G401.6 (cell line): Measurements from ENCODE around the gene TLX2.
A peak's percentile ranks its signal among the peaks of the same experiment; 100 is the strongest.

Experiments
- FAIRE-seq: peaks from 2 replicates; lab custom pipeline; 2012; peaks lifted over from hg19 to GRCh38; lab: Jason Lieb, UNC

Gene TLX2

GRCh38 chr2:74511104-74511989 is 2.9 kb upstream of the TLX2 start:
- no peak for FAIRE-seq

- no peak for FAIRE-seq
Measured at GRCh38 chr2:74512744-74513604, 1.3 kb upstream of the TLX2 start.

GRCh38 chr2:74513605-74514367 is 464 bp upstream of the TLX2 start:
- no peak for FAIRE-seq

- FAIRE-seq = no peak
Measured at GRCh38 chr2:74515271-74515980, 1.2 kb downstream of the TLX2 start.

GRCh38 chr2:74515981-74516633 is 1.9 kb downstream of the TLX2 start:
- FAIRE-seq = no peak

- FAIRE-seq = no peak
Measured at GRCh38 chr2:74516650-74517049, 2.4 kb downstream of the TLX2 start.

- FAIRE-seq = no peak
Measured at GRCh38 chr2:74522516-74522915, 8.3 kb downstream of the TLX2 start.

- FAIRE-seq = no peak
Measured at GRCh38 chr2:74524005-74524404, 9.8 kb downstream of the TLX2 start.

- no peak for FAIRE-seq
Measured at GRCh38 chr2:74524955-74525716, 10.9 kb downstream of the TLX2 start.

GRCh38 chr2:74525717-74526648 is 11.7 kb downstream of the TLX2 start, which contains the start of gene DQX1:
TSS of gene DQX1 (minus strand) at chr2:74526231. CDS start at chr2:74525729, 502 bp downstream.
- peak; percentile 45 for FAIRE-seq

GRCh38 chr2:74526649-74527230 is 12.5 kb downstream of the TLX2 start:
- FAIRE-seq = no peak

- FAIRE-seq = no peak
Measured at GRCh38 chr2:74527741-74528140, 13.5 kb downstream of the TLX2 start.

GRCh38 chr2:74528600-74529356 is 14.5 kb downstream of the TLX2 start:
- no peak for FAIRE-seq

GRCh38 chr2:74529357-74530238 is 15.3 kb downstream of the TLX2 start, which contains the start of the genes AUP1 and HTRA2:
TSS of gene AUP1 (minus strand) at chr2:74529706. CDS start at chr2:74529629, 77 bp downstream.
TSS of gene HTRA2 (plus strand) at chr2:74529933. CDS start at chr2:74530007, 74 bp downstream.
- FAIRE-seq = peak; percentile 97

- FAIRE-seq = no peak
Measured at GRCh38 chr2:74530239-74531187, 16.3 kb downstream of the TLX2 start.

- FAIRE-seq = no peak
Measured at GRCh38 chr2:74531666-74532065, 17.4 kb downstream of the TLX2 start.
